HT1080 (cell line): Measurements from ENCODE around the gene AOX1. TPM values are rescaled to one million over a fixed set of nuclear protein-coding genes. Genes with fewer than 3 reads are reported as not detected.
"Not testable (repeated sequence)": the region's sequence is repeated elsewhere in the genome, so short reads cannot be mapped to it uniquely, and the experiment has no call there.

Source experiments
- DNase-seq: peaks from one replicate; pipeline ENCODE4 v3.0.0-alpha.2; 2015; ENCODE audit warnings: low read depth
- polyA plus RNA-seq, 2 experiments: library from polyadenylated mRNA; depleted of rRNA; stranded (reverse); fragments of >200 nt; gene quantifications; 2 replicates each; pipeline ENCODE4 v1.2.3, GENCODE V29; 2015
- total RNA-seq: library from RNA; depleted of rRNA; stranded (reverse); fragments of >200 nt; shearing (Covaris generic); gene quantifications from 2 replicates; pipeline ENCODE4 v1.2.3, GENCODE V29; 2014; rRNA removed

Gene AOX1
- 27.6 and 30.8 TPM in 2 replicates for total RNA-seq
- polyA plus RNA-seq (2015; cell fraction: cytosol; rRNA removed) = 21.6 and 22.0 TPM in 2 replicates
- 25.8 and 26.2 TPM in 2 replicates for polyA plus RNA-seq (2015; cell fraction: nucleus; rRNA removed)

DNA sequence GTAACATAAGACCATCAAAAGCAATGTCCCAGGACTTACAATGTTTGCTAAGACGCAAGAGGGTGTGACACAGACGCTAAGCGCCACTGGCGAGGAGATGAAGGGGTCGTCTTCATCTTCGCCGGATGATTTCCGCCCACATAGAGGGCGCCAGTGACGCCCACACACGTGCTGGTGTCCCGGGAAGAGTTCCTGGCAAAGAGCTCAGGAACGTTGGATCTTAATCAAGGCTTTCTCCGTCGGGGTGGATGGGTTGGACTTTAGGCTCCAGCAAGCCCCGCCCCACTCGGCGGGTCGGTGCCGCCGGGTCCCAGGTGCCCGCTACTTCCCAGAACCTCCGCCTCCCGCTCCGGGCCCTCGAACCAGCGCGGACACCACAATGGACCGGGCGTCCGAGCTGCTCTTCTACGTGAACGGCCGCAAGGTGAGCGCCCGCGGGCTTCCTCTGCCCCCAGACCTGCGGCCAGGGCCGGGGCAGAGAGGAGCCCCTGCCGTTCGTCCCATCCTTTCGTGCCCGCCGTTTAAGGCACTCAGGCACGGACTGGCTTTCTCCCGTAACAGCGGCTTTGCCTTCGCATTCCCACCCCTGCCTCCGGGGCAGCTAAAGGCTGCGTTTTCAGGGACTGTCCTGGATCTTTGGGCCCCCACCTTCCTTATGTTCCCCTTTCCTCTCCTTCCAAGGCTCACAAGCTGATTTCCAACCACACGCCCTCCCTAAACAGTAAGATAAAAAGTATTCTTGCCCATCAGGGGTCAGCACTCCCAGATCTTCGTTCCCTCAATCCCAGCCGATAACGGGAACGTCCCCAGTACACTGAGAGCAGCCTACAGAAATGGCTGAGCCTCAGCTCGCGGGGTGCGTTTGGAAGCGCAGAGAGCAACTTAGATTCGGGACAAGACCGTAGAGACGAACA is at the start of gene AOX1:
Gene AOX1, plus strand, starts transcription at position 285 of the 914 bp plus-strand sequence. Its CDS starts 95 bp downstream, at position 380.
- DNase-seq = no peak

DNA sequence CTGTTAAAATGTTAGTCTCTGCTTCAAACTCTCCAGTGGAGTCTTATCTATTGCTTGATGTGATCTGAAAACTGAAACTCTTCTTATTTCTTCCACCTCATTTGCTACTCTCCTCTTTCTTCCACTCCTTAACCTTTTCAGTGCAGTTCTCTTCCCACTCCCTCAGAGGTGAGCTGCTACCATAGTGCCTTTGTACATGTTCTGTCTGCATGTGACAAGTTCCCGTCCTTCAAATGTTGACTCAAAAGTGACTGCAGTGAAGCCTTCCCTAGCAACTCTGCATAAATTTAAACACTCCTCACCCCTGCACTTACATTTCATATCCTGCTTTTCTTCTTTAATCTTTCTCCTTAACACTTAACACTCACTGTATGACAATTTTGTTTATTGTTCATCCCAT is 47.7 kb upstream of the AOX1 start:
- DNase-seq = no peak

DNA sequence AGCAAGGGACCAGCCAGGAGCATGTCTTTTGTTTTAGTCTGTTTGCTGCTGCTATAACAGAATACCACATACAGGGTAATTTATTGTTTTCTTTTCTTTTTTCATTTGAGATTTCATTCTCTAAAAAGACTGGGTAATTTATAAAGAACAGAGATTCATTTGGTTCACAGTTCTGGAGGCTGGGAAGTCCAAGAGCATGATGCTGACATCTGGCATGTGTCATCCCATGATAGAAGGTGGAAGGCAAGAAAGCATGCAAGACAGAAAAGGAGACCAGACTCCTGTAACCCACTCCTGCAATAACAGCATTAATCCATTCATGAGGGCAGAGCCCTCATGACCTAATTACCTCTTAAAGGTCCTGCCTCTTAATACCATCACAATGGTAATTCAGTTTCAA is 45.0 kb upstream of the AOX1 start:
- DNase-seq = no peak

GRCh38 chr2:200566596-200566995 is 19.2 kb upstream of the AOX1 start:
- DNase-seq = not testable (repeated sequence)

- DNase-seq = no peak
Observed at GRCh38 chr2:200567932-200568331, 17.9 kb upstream of the AOX1 start.

DNA sequence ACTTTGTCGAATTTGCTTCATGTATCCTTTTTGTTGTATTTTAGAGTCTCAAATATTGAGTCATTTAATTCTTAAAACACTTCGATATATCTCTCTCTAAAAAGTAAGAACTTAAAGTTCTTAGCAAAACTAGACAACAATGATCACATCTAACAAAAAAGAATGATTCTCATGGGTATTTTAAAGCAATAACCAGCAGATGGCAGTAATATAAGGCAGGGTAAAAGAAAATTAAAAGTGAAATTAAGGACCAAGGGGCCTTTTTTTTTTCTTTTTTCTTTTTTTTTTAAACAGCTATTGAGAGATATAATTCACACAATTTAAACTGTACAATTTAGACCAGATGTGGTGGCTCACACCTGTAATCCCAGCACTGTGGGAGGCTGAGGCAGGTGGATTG is 9.9 kb upstream of the AOX1 start:
- peak; percentile 14 for DNase-seq

DNA sequence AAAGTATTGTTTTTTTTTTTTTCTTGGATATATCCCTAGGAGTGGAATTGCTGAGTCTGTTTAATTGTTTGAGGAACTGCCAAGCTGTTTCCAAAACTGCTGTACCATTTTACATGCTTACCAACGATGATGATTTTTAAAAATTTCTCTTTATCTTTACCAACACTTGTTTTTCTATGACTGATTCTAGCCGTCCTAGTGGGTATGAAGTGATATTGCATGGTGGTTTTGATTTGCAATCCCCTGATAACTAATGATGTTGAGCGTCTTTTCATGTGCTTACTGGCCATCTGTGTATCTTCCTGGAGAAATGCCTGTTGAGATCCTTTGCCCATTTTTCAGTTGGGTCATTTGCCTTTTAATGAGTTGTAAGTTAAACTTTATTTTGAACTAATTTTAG is 8.8 kb upstream of the AOX1 start:
- no peak for DNase-seq

DNA sequence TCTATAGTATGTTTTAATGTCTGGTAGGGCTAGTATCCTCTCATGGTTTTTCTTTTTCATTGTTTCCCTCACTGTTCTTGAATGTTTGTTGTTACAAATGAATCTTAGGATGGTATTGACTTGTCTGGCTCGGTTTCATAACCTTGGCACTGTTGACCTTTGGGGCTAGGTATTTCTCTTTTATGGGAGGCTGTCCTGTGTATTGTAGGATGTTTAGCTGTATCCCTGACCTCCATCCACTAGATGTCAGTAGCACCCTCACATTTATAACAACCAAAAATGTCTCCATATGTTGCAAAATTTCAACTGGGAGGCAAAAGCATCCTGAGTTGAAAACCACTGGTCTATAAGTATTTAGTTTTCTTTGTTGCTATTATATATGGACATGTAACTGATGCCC is 7.0 kb upstream of the AOX1 start:
- peak; percentile 55 for DNase-seq

- no peak for DNase-seq
Observed at GRCh38 chr2:200584639-200585038, 1.2 kb upstream of the AOX1 start.

- DNase-seq = no peak
Observed at GRCh38 chr2:200585340-200585729, 479 bp upstream of the AOX1 start.

- no peak for DNase-seq
Observed at GRCh38 chr2:200586644-200586975, 796 bp downstream of the AOX1 start.

DNA sequence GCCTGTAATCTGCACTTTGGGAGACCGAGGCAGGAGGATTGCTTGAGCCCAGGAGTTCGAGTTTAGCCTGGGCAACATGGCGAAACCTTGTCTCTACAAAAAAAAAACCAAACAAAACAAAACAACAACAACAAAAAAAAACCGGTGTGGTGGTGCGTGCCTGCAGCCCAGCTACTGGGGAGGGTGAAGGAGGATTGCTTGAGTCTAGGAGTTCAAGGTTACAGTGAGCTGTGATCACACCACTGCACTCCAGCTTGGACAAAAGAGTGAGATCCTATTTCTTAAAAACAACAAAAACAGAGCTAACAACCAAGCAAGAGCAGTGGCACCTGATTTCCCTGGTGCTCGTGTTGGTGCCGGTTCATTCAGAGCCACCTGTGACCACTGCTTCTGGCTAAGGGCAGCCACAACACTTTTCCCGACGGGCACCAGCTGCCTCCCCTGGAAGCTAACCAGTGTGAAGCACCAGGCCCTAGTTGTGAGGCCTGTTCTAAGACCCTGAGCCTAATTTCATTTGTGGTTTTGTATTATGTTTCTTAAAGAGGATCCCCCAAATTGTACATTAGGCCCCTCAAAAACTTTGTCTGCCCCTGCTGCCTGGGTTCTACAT is 1.3 kb downstream of the AOX1 start:
- no peak for DNase-seq

DNA sequence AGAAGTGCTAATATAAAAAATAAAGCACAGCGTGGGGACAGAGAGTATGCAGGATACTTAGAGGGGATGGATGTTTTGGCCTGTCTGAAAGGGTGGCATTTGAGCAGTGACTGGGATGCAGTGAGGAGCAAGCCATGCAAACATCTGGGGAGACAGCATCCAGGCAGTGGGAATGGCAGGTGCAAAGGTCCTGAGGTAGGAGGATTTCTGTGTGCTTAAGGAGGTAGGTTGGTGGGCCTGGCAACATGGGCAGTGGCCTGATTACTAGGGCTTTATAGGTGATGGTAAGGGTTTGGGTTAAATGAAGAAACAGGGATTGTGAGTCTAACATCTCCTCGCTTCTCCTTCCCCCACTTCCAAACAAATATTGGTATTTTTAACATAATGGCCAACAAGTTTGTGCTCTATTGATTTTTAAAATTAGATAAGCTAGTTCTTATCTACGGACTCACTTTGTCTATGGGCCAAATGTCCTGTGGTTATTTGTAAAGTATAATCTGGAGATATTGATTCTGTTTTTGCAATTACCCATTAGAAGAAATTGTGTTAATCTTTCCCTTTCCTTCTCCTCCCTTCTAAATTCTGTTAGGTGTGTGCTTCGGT is 2.4 kb downstream of the AOX1 start:
- DNase-seq = no peak

DNA sequence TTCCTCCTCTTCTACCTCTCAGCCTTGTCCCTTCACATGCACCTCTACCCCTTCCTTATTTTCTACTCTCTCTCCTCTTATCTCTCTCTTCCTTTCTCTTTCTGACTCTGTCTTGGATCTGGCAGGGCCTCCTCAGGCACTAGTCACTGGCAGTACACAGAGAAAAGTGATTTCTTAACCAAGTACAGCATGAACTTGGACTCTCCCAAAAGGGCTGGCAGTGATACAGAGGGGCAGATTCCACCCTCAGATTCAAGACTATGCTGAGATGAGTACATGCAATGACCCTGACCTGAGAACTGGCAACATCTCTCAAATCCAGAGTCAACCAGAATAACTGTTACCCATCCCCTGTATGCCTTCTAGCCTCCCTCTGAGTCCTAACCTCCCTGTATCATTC is 4.3 kb downstream of the AOX1 start:
- no peak for DNase-seq

GRCh38 chr2:200591308-200591707 is 5.5 kb downstream of the AOX1 start:
- no peak for DNase-seq

- DNase-seq = no peak
Observed at GRCh38 chr2:200592406-200593075, 6.7 kb downstream of the AOX1 start.

GRCh38 chr2:200593905-200594304 is 8.1 kb downstream of the AOX1 start:
- peak; percentile 61 for DNase-seq

- no peak for DNase-seq
Observed at GRCh38 chr2:200595913-200596312, 10.1 kb downstream of the AOX1 start.

DNA sequence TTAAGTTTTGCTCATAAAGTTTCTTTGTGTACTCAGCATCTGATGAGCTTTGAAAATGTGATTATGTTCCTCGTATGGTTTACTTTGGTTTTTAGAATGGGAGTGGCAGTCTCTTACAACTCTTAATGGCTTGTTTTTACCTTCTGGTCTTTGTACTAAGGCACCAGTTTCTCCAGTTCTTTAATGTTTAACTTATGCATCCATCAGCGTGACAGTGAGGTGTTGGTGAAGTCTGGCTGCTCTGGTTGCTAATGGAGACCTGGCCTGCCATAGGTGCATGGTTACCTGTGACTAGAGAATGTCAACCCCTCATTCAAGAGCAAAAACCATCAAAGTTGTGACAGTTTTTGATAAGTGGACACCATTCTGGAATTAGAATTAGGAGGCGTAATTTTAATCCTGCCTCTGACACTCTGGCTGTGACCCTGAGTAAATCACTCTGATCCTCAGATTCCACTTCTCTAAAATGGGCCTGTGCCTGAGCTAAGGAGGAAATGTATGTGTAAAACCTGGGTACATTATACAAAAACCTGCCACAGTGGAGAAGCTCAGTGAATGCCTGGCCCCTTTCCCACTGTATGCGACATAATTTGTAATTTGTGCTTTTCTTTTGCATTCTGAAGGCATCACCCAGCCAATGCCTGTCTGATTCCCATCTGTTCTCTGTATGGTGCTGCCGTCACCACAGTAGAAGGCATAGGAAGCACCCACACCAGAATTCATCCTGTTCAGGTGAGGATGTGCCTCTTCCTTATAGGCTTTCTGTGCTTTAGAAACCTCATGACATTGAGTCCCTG is 11.2 kb downstream of the AOX1 start:
- no peak for DNase-seq

- no peak for DNase-seq
Observed at GRCh38 chr2:200599206-200599605, 13.4 kb downstream of the AOX1 start.
